OCI-LY3 (cell line): ENCODE measurements around the gene IL17REL.
"Not testable (repeated sequence)": the region's sequence is repeated elsewhere in the genome, so short reads cannot be mapped to it uniquely, and the experiment has no call there.

Experiments used
- H2AFZ ChIP-seq: fragments of 200-600, 300-600 bp; shearing (Covaris generic); 2 replicates; pipeline ENCODE4 v1.6.0; 2014; ENCODE audit warnings: antibody characterized with exemption, low read depth, low read length
- H3K27ac ChIP-seq: fragments of 200-600, 300-600 bp; sonication (generic); 2 replicates; pipeline ENCODE4 v1.5.1; 2014; ENCODE audit warnings: mild to moderate bottlenecking, low read length, moderate library complexity, mixed read lengths
- H3K27me3 ChIP-seq: fragments of 200-600, 300-600 bp; sonication (generic); 2 replicates; pipeline ENCODE4 v1.6.1; 2014; ENCODE audit warnings: low read depth, low read length, mixed read lengths
- H3K36me3 ChIP-seq: fragments of 200-600, 300-600 bp; sonication (generic); replicated peaks from 2 replicates; pipeline ENCODE3; 2014; ENCODE audit warnings: low read depth, low read length, mixed read lengths
- H3K4me1 ChIP-seq: fragments of 300-600, 200-600 bp; sonication (generic); 2 replicates; pipeline ENCODE4 v1.6.1; 2014; ENCODE audit warnings: low read length, mixed read lengths
- H3K4me2 ChIP-seq: fragments of 200-600, 300-600 bp; sonication (generic); 2 replicates; pipeline ENCODE4 v1.6.1; 2014; ENCODE audit warnings: low read length, mixed read lengths
- H3K4me3 ChIP-seq: fragments of 300-600, 200-600 bp; sonication (generic); 2 replicates; pipeline ENCODE4 v1.5.1; 2014; ENCODE audit warnings: antibody characterized with exemption, mild to moderate bottlenecking, low read length, moderate library complexity
- H3K79me2 ChIP-seq: fragments of 300-600, 200-600 bp; shearing (Covaris generic); 2 replicates; pipeline ENCODE4 v1.6.1; 2014; ENCODE audit warnings: mild to moderate bottlenecking, low read length, mixed read lengths
- H3K9ac ChIP-seq: fragments of 300-600, 200-600 bp; shearing (Covaris generic); 2 replicates; pipeline ENCODE4 v1.6.0; 2014; ENCODE audit warnings: mild to moderate bottlenecking, low read length, moderate library complexity
- H3K9me3 ChIP-seq: fragments of 200-600, 300-600 bp; shearing (Covaris generic); 2 replicates; pipeline ENCODE4 v1.6.1; 2014; ENCODE audit warnings: low read length, mixed read lengths; ENCODE audit not compliant: insufficient read depth
- H4K20me1 ChIP-seq: fragments of 200-600, 300-600 bp; sonication (generic); 2 replicates; pipeline ENCODE4 v1.6.1; 2016; ENCODE audit warnings: low read length, mixed read lengths; ENCODE audit not compliant: insufficient read depth
- CTCF ChIP-seq: fragments of 200-600, 300-600 bp; sonication (generic); IDR thresholded peaks from 2 replicates; pipeline ENCODE4 v1.5.1; 2014; ENCODE audit warnings: antibody characterized with exemption, low read length, low read depth
- EZH2phosphoT487 ChIP-seq: fragments of 200-600 bp; shearing (Covaris generic); IDR thresholded peaks from 2 replicates; pipeline ENCODE4 v1.6.1; 2018; ENCODE audit warnings: antibody characterized with exemption, mixed run types, low read depth

The IL17REL gene

GRCh38 chr22:49983148-49984042, 29.2 kb downstream of the IL17REL start:
- Histone ChIP-seq H3K79me2 (no peaks in the 10 kb centered on the region), H3K27me3 (no peaks in the 10 kb centered on the region), H3K4me1 (no peaks in the 10 kb centered on the region), H4K20me1 (no peaks in the 10 kb centered on the region), H3K4me3 (no peak overlapping the region), H2AFZ (no peak overlapping the region), H3K27ac (no peak overlapping the region), H3K9me3 (peaks cover 9% of the 10 kb centered on the region; the same call in 1 of the 2 replicates), H3K4me2 (no peak overlapping the region), H3K36me3 (no peaks in the 10 kb centered on the region), H3K9ac (no peak overlapping the region)
- TF ChIP-seq CTCF, result no peak
- no peak for TF ChIP-seq EZH2phosphoT487

- H3K9me3 ChIP-seq, H3K4me1 ChIP-seq, H3K9ac ChIP-seq, H2AFZ ChIP-seq, H3K36me3 ChIP-seq, H3K27me3 ChIP-seq, H3K4me3 ChIP-seq, H3K4me2 ChIP-seq, H4K20me1 ChIP-seq, H3K27ac ChIP-seq, H3K79me2 ChIP-seq: not testable (repeated sequence)
These were observed 30.8 kb downstream of the IL17REL start for GRCh38 chr22:49981799-49982198.

GRCh38 chr22:49979587-49980264, 32.8 kb downstream of the IL17REL start:
- Histone ChIP-seq H3K4me3 (no peak overlapping the region), H3K4me2 (no peak overlapping the region), H3K4me1 (peaks cover 18% of the 10 kb centered on the region), H3K9me3 (0 out of 2 replicates have a peak, but pooled peaks cover 9% of the 10 kb centered on the region), H3K9ac (no peak overlapping the region), H4K20me1 (no peaks in the 10 kb centered on the region), H3K27me3 (no peaks in the 10 kb centered on the region), H3K79me2 (no peaks in the 10 kb centered on the region), H2AFZ (no peak overlapping the region), H3K36me3 (no peaks in the 10 kb centered on the region), H3K27ac (no peak overlapping the region)
- TF ChIP-seq CTCF, result peak; percentile 43
- TF ChIP-seq EZH2phosphoT487, result no peak

- Histone ChIP-seq H3K4me2 (no peak overlapping the region), H3K9me3 (0 out of 2 replicates have a peak, but pooled peaks cover 9% of the 10 kb centered on the region), H3K79me2 (peaks cover 12% of the 10 kb centered on the region), H3K4me1 (peaks cover 29% of the 10 kb centered on the region), H3K4me3 (no peak overlapping the region), H4K20me1 (no peaks in the 10 kb centered on the region), H3K27me3 (no peaks in the 10 kb centered on the region), H3K36me3 (no peaks in the 10 kb centered on the region), H3K27ac (no peak overlapping the region), H2AFZ (no peak overlapping the region), H3K9ac (no peak overlapping the region)
- TF ChIP-seq CTCF (no peak), EZH2phosphoT487 (no peak)
These were observed 35.0 kb downstream of the IL17REL start for GRCh38 chr22:49977578-49977977.
